Astrocyte of the cerebellum (primary cell): Measurements from ENCODE around the gene BRD3OS.
"Not testable (repeated sequence)": the region's sequence is repeated elsewhere in the genome, so short reads cannot be mapped to it uniquely, and the experiment has no call there.

ENCODE experiments used
- DNase-seq: peaks from one replicate; pipeline ENCODE4 v3.0.0-alpha.2; 2011; ENCODE audit warnings: low read depth
- H3K4me3 ChIP-seq: 2 replicates; pipeline ENCODE4 v1.5.1; 2011; ENCODE audit warnings: mild to moderate bottlenecking, low read depth, low read length, moderate library complexity
- CTCF ChIP-seq: IDR thresholded peaks from 2 replicates; pipeline ENCODE4 v1.5.1; 2012; ENCODE audit warnings: low read length, low read depth, moderate library complexity, mild to moderate bottlenecking; ENCODE audit errors: missing control alignments
- in situ Hi-C: cut with HindIII; loops from 2 replicates; pipeline ENCODE4 v1.10.0; 2017; ENCODE audit warnings: low sequenced_read_pairs

Gene BRD3OS

GRCh38 chr9:134066913-134067851 lies 41.9 kb downstream of the BRD3OS start:
- TF ChIP-seq CTCF: no peak
- in situ Hi-C loops: no loop called here
- peak overlapping the region; percentile 84 for H3K4me3 ChIP-seq
- DNase-seq: no peak

DNA sequence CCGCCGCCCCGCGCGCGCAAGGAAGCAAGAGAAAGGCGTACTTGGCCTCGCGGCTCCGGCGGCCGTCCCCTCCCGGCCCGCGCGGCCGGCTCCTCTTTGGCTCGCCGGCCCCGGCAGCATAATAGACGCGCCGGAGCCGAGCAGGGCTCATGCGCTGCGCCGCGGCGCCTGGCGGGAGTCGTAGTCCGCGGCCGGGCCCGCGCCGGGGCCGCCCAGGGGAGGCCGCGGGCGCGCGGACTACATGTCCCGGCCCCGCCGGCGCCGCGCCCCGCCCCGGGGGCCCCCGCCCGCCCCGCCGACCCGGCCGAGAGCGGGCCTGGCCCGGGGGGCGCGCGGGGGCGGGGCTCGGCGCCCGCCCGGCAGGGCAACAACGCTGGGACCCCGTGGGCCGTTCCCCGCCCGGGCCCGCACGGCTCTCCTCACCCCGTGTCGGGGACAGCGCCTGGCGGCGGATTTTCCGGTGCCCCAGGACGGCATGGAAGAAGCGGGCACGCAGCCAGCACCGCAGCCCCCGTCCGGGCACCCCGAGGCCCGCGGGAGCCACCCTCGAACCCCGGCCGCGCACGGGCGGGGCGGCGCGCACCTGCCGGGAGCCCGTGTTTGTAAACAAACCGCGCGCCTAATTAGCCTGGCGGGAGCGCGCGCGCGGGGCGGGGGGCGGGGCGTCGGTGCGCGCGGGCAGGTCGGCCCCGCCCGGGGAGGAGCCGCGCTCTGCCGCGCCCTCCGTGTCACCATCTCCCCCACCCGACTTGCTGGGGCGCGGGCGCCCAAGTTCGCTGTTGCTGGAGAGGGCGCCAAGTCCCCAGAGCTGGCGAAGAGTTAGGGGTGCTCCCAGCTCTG lies 42.8 kb downstream of the BRD3OS start, which contains the start of gene BRD3:
BRD3 (minus strand) TSS at position 123 of the 840 bp plus-strand sequence. CDS start 14,549 bp downstream, outside the sequence.
- in situ Hi-C loops: no loop called here
- TF ChIP-seq CTCF: no peak
- H3K4me3 ChIP-seq: peak within 1 kb of the TSS; percentile 84
- peak; percentile 68 for DNase-seq

GRCh38 chr9:134068744-134069479 lies 43.6 kb downstream of the BRD3OS start:
- in situ Hi-C loops: no loop called here
- TF ChIP-seq CTCF: no peak
- H3K4me3 ChIP-seq: peak overlapping the region; percentile 58
- DNase-seq: no peak

GRCh38 chr9:134069480-134070399 lies 44.5 kb downstream of the BRD3OS start:
- no peak for DNase-seq
- no peak for TF ChIP-seq CTCF
- H3K4me3 ChIP-seq: no peak overlapping the region
- in situ Hi-C loops: no loop called here

- H3K4me3 ChIP-seq: no peak overlapping the region
- no peak for TF ChIP-seq CTCF
- no peak for DNase-seq
- in situ Hi-C loops: no loop called here
These were observed 45.9 kb downstream of the BRD3OS start for GRCh38 chr9:134071149-134071548.

GRCh38 chr9:134072683-134073082 lies 47.4 kb downstream of the BRD3OS start:
- in situ Hi-C loops, DNase-seq, H3K4me3 ChIP-seq: not testable (repeated sequence)
